SK-N-MC (cell line): ENCODE measurements around the gene SLC51A.

ENCODE experiments used
- EZH2 ChIP-seq: fragments of 200-600 bp; sonication (generic); IDR thresholded peaks from one replicate; pipeline ENCODE4 v1.6.1; 2017; ENCODE audit warnings: antibody characterized with exemption
- POLR2AphosphoS5 ChIP-seq: IDR thresholded peaks from 2 replicates; pipeline ENCODE4 v1.6.1; 2012; ENCODE audit warnings: mild to moderate bottlenecking, low read depth, low read length, borderline replicate concordance

GRCh38 chr3:196197524-196197923 lies 18.8 kb upstream of the SLC51A start:
- TF ChIP-seq POLR2AphosphoS5 (no peak), EZH2 (no peak)
